SK-N-SH (cell line): ENCODE data around the gene ASIC2. TPM values are rescaled to one million over a fixed set of nuclear protein-coding genes. Genes with fewer than 3 reads are reported as not detected.
A peak's percentile ranks its signal among the peaks of the same experiment; 100 is the strongest.

ENCODE experiments used
- CTCF ChIA-PET: fragments of 300-600, 350-600 bp; formaldehyde crosslinking; extraction: SDS; loops from one replicate; lab custom pipeline; 2021; lab: Yijun Ruan, JAX
- POLR2A ChIA-PET: fragments of 350-600 bp; sonication (Branson Sonifier 250); formaldehyde crosslinking; extraction: SDS; loops from one replicate; lab custom pipeline; 2020; ENCODE audit warnings: antibody characterized with exemption, inconsistent platforms; lab: Yijun Ruan, JAX
- DNase-seq: peaks from one replicate; pipeline ENCODE4 v3.0.0; 2012
- H2AFZ ChIP-seq: fragments of 200-600 bp; sonication (generic); 2 replicates; pipeline ENCODE4 v1.8.1; 2016; ENCODE audit warnings: antibody characterized with exemption, mild to moderate bottlenecking, low read depth
- H3F3A ChIP-seq: fragments of 200-600 bp; sonication (generic); replicated peaks from 2 replicates; pipeline ENCODE3; 2016; ENCODE audit warnings: antibody characterized with exemption, mild to moderate bottlenecking; ENCODE audit not compliant: insufficient read depth
- H3K27ac ChIP-seq, 2 experiments: fragments of 200-500 bp in 1 of 2; fragments of 200-600 bp in 1 of 2; sonication (Bioruptor generic) in 1 of 2; sonication (generic), shearing (Covaris generic) in 1 of 2; 2 replicates each; pipeline versions ENCODE4 v1.5.1 to v1.6.1; 2014 to 2016; ENCODE audit warnings: low read depth in 2 of 2, inconsistent platforms in 1 of 2, low read length in 1 of 2, mild to moderate bottlenecking in 1 of 2, mixed read lengths in 1 of 2
- H3K27me3 ChIP-seq: fragments of 200-600 bp; sonication (generic), shearing (Covaris generic); 2 replicates; pipeline ENCODE4 v1.6.1; 2016; ENCODE audit warnings: mixed run types; ENCODE audit not compliant: insufficient read depth
- H3K36me3 ChIP-seq, 2 experiments: fragments of 200-500 bp in 1 of 2; fragments of 200-600 bp in 1 of 2; sonication (Bioruptor generic) in 1 of 2; sonication (generic) in 1 of 2; replicated peaks in 1 of 2; 2 replicates each; pipeline versions ENCODE3 to v1.5.1; 2014 to 2016; ENCODE audit warnings: low read length in 1 of 2, mild to moderate bottlenecking in 1 of 2; ENCODE audit not compliant: insufficient read depth in 2 of 2, control insufficient read depth in 1 of 2
- H3K4me1 ChIP-seq, 2 experiments: fragments of 200-500 bp in 1 of 2; fragments of 200-600 bp in 1 of 2; sonication (Bioruptor generic) in 1 of 2; sonication (generic), shearing (Covaris generic) in 1 of 2; 2 replicates each; pipeline versions ENCODE4 v1.5.1 to v1.6.1; 2014 to 2016; ENCODE audit warnings: low read depth in 1 of 2, low read length in 1 of 2, mixed run types in 1 of 2; ENCODE audit not compliant: insufficient read depth in 2 of 2, control insufficient read depth in 1 of 2
- H3K4me2 ChIP-seq: fragments of 200-600 bp; sonication (generic), shearing (Covaris generic); 2 replicates; pipeline ENCODE4 v1.6.1; 2017; ENCODE audit warnings: mixed run types
- H3K4me3 ChIP-seq, 2 experiments: fragments of 200-500 bp in 1 of 2; fragments of 200-600 bp in 1 of 2; sonication (Bioruptor generic) in 1 of 2; sonication (generic), shearing (Covaris generic) in 1 of 2; 2 replicates each; pipeline versions ENCODE4 v1.5.1 to v1.8.1; 2014 to 2016; ENCODE audit warnings: low read depth in 2 of 2, inconsistent platforms in 1 of 2, low read length in 1 of 2, mild to moderate bottlenecking in 1 of 2, mixed read lengths in 1 of 2, moderate library complexity in 1 of 2
- H3K79me2 ChIP-seq: fragments of 200-600 bp; sonication (generic); 2 replicates; pipeline ENCODE4 v1.8.1; 2017; ENCODE audit warnings: mild to moderate bottlenecking; ENCODE audit not compliant: insufficient read depth
- H3K9ac ChIP-seq: fragments of 200-600 bp; sonication (generic); 2 replicates; pipeline ENCODE4 v1.6.1; 2017; ENCODE audit warnings: mixed run types
- H3K9me2 ChIP-seq: fragments of 200-600 bp; sonication (generic); 2 replicates; pipeline ENCODE4 v1.6.1; 2017; ENCODE audit warnings: mixed run types
- H3K9me3 ChIP-seq: fragments of 200-600 bp; sonication (generic); 2 replicates; pipeline ENCODE4 v1.6.1; 2017; ENCODE audit warnings: mixed run types, mild to moderate bottlenecking, moderate library complexity
- H4K20me1 ChIP-seq: fragments of 200-600 bp; sonication (generic); 2 replicates; pipeline ENCODE4 v1.6.1; 2017; ENCODE audit warnings: mild to moderate bottlenecking, mixed run types; ENCODE audit not compliant: insufficient read depth
- CHD2 ChIP-seq: fragments of 150-350 bp; IDR thresholded peaks from 2 replicates; pipeline ENCODE4 v1.6.1; 2018; ENCODE audit warnings: low read length; ENCODE audit not compliant: partially characterized antibody
- ELF1 ChIP-seq: IDR thresholded peaks from 2 replicates; pipeline ENCODE4 v1.4.0; 2012
- EP300 ChIP-seq, 2 experiments: IDR thresholded peaks; 2 replicates each; pipeline versions ENCODE4 v1.4.0 to v1.6.1; 2012; ENCODE audit warnings: borderline replicate concordance in 1 of 2, low read depth in 1 of 2, low read length in 1 of 2
- EZH2phosphoT487 ChIP-seq: fragments of 200-600 bp; sonication (generic); IDR thresholded peaks from 2 replicates; pipeline ENCODE4 v1.6.1; 2017; ENCODE audit warnings: low read depth, mixed run types, mild to moderate bottlenecking, antibody characterized with exemption, moderate library complexity, borderline replicate concordance
- FOSL2 ChIP-seq: IDR thresholded peaks from 2 replicates; pipeline ENCODE4 v1.4.0; 2012; ENCODE audit warnings: low read depth, mild to moderate bottlenecking, moderate library complexity, borderline replicate concordance
- FOXM1 ChIP-seq: IDR thresholded peaks from 2 replicates; pipeline ENCODE4 v1.4.0; 2012; ENCODE audit warnings: low read depth, mild to moderate bottlenecking
- GATA2 ChIP-seq: sonication (generic); formaldehyde crosslinking; IDR thresholded peaks from 2 replicates; pipeline ENCODE4 v1.5.0; 2020; ENCODE audit warnings: mild to moderate bottlenecking, missing genetic modification reagents
- JUND ChIP-seq: IDR thresholded peaks from 2 replicates; pipeline ENCODE4 v1.4.0; 2012
- MEF2A ChIP-seq: IDR thresholded peaks from 2 replicates; pipeline ENCODE4 v1.4.0; 2012; ENCODE audit warnings: low read depth, borderline replicate concordance
- MXI1 ChIP-seq: IDR thresholded peaks from 2 replicates; pipeline ENCODE4 v1.6.1; 2012; ENCODE audit warnings: mild to moderate bottlenecking, low read depth, low read length, improper control_type of control experiment
- NRF1 ChIP-seq: IDR thresholded peaks from 2 replicates; pipeline ENCODE4 v1.6.1; 2012; ENCODE audit warnings: low read depth, mild to moderate bottlenecking, low read length
- POLR2AphosphoS5 ChIP-seq: IDR thresholded peaks from 2 replicates; pipeline ENCODE4 v1.6.1; 2012; ENCODE audit warnings: low read depth, low read length
- RAD21 ChIP-seq: IDR thresholded peaks from 2 replicates; pipeline ENCODE4 v1.6.1; 2012; ENCODE audit warnings: mild to moderate bottlenecking, low read length
- RCOR1 ChIP-seq: fragments of 150-350 bp; IDR thresholded peaks from 2 replicates; pipeline ENCODE4 v1.6.1; 2017; ENCODE audit warnings: antibody characterized with exemption, low read length
- SMC3 ChIP-seq: IDR thresholded peaks from 2 replicates; pipeline ENCODE4 v1.6.1; 2012; ENCODE audit warnings: low read depth, low read length, improper control_type of control experiment
- TAF1 ChIP-seq: IDR thresholded peaks from 2 replicates; pipeline ENCODE4 v1.6.1; 2012; ENCODE audit warnings: low read depth, mild to moderate bottlenecking, low read length, moderate library complexity, borderline replicate concordance
- TCF12 ChIP-seq: IDR thresholded peaks from 2 replicates; pipeline ENCODE4 v1.4.0; 2012
- TEAD4 ChIP-seq: IDR thresholded peaks from 2 replicates; pipeline ENCODE4 v1.4.0; 2012; ENCODE audit warnings: mild to moderate bottlenecking, borderline replicate concordance; ENCODE audit not compliant: insufficient read depth
- YY1 ChIP-seq: IDR thresholded peaks from 2 replicates; pipeline ENCODE4 v1.4.0; 2012; ENCODE audit warnings: low read depth, mild to moderate bottlenecking
- WGBS: methylation state at CpG from one replicate; pipeline ENCODE4 v1.1.6; 2017; ENCODE audit warnings: low lambda C conversion rate; 5-methylcytosine and 5-hydroxymethylcytosine counted together
- polyA plus RNA-seq, 3 experiments: library from polyadenylated mRNA; depleted of rRNA; stranded (reverse); fragments of >200 nt; gene quantifications; 2 replicates each; pipeline ENCODE4 v1.2.3, GENCODE V29; 2012
- TF ChIP-seq, protein P1 (sequence below): IDR thresholded peaks from 2 replicates; pipeline ENCODE4 v1.4.0; 2012; ENCODE audit warnings: low read depth, borderline replicate concordance
- TF ChIP-seq, protein P2 (sequence below): fragments of 150-350 bp; IDR thresholded peaks from 2 replicates; pipeline ENCODE4 v1.6.1; 2016; ENCODE audit warnings: mild to moderate bottlenecking, low read depth, low read length
- TF ChIP-seq, protein P3 (sequence below): fragments of 150-350 bp; IDR thresholded peaks from 2 replicates; pipeline ENCODE4 v1.6.1; 2017; ENCODE audit warnings: antibody characterized with exemption, low read length, low read depth, borderline replicate concordance
- TF ChIP-seq, protein P4 (sequence below): fragments of 200-600 bp; sonication (generic); IDR thresholded peaks from 2 replicates; pipeline ENCODE4 v1.6.1; 2017; ENCODE audit warnings: antibody characterized with exemption, mild to moderate bottlenecking, moderate library complexity

Gene ASIC2
- polyA plus RNA-seq, 1 of the 3 experiments (the other 2 are of a cell fraction): 0.08 TPM

DNA sequence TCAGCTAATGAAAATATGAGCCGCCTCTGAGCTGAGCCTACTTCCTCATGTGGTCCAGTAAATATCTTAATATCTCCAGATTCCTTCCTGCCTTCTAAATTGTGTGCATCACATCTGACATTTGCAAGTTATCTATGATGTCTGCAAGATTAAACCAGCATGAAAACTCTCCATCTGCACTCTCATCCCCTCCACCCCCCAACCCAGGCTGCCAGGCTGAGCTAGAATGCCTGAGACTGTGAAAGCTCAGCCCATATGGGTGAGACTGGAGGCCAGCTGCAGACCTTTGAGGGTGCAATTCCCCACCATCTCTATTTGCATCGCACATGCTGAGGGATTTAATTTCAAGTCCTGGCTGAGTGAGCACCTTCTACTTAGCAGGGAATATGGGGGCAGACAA is 82.8 kb downstream of the ASIC2 start:
- Histone ChIP-seq H3F3A (no peaks in the 10 kb centered on the region), H3K9ac (no peak overlapping the region), H4K20me1 (no peaks in the 10 kb centered on the region), H3K4me2 (no peak overlapping the region), H3K9me2 (no peaks in the 10 kb centered on the region), H3K27ac (no peak overlapping the region), H3K79me2 (no peaks in the 10 kb centered on the region), H3K4me3 (no peak overlapping the region), H3K36me3 (no peaks in the 10 kb centered on the region), H3K27me3 (peaks cover 6% of the 10 kb centered on the region; the same call in 1 of the 2 replicates), H3K9me3 (no peaks in the 10 kb centered on the region), H2AFZ (no peak overlapping the region), H3K4me1 (peaks cover 0 to 9% of the 10 kb centered on the region in 2 experiments; a peak in 1 of 4 replicates)
- TF ChIP-seq YY1 (no peak), TEAD4 (no peak), CHD2 (peak; percentile 28), MXI1 (no peak), JUND (no peak), FOXM1 (no peak), GATA2 (peak; percentile 80), TCF12 (no peak), FOSL2 (no peak), MEF2A (no peak), RAD21 (no peak), ELF1 (no peak), NRF1 (no peak), TAF1 (no peak), SMC3 (no peak), RCOR1 (peak; percentile 85), EP300 (IDR thresholded peaks at IDR 0.05; ENCODE audit: borderline replicate concordance in 1 of 2, low read depth in 1 of 2, low read length in 1 of 2) (peak in 1 of 2 experiments; percentile 69; a peak in 1 of 4 replicates), EZH2phosphoT487 (no peak), POLR2AphosphoS5 (no peak)
- TF ChIP-seq, protein P1, sequence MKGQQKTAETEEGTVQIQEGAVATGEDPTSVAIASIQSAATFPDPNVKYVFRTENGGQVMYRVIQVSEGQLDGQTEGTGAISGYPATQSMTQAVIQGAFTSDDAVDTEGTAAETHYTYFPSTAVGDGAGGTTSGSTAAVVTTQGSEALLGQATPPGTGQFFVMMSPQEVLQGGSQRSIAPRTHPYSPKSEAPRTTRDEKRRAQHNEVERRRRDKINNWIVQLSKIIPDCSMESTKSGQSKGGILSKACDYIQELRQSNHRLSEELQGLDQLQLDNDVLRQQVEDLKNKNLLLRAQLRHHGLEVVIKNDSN: no peak
- TF ChIP-seq, protein P2, sequence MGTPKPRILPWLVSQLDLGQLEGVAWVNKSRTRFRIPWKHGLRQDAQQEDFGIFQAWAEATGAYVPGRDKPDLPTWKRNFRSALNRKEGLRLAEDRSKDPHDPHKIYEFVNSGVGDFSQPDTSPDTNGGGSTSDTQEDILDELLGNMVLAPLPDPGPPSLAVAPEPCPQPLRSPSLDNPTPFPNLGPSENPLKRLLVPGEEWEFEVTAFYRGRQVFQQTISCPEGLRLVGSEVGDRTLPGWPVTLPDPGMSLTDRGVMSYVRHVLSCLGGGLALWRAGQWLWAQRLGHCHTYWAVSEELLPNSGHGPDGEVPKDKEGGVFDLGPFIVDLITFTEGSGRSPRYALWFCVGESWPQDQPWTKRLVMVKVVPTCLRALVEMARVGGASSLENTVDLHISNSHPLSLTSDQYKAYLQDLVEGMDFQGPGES: no peak
- TF ChIP-seq, protein P3, sequence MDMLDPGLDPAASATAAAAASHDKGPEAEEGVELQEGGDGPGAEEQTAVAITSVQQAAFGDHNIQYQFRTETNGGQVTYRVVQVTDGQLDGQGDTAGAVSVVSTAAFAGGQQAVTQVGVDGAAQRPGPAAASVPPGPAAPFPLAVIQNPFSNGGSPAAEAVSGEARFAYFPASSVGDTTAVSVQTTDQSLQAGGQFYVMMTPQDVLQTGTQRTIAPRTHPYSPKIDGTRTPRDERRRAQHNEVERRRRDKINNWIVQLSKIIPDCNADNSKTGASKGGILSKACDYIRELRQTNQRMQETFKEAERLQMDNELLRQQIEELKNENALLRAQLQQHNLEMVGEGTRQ: no peak
- TF ChIP-seq, protein P4, sequence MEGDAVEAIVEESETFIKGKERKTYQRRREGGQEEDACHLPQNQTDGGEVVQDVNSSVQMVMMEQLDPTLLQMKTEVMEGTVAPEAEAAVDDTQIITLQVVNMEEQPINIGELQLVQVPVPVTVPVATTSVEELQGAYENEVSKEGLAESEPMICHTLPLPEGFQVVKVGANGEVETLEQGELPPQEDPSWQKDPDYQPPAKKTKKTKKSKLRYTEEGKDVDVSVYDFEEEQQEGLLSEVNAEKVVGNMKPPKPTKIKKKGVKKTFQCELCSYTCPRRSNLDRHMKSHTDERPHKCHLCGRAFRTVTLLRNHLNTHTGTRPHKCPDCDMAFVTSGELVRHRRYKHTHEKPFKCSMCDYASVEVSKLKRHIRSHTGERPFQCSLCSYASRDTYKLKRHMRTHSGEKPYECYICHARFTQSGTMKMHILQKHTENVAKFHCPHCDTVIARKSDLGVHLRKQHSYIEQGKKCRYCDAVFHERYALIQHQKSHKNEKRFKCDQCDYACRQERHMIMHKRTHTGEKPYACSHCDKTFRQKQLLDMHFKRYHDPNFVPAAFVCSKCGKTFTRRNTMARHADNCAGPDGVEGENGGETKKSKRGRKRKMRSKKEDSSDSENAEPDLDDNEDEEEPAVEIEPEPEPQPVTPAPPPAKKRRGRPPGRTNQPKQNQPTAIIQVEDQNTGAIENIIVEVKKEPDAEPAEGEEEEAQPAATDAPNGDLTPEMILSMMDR: no peak
- peak; percentile 55 for DNase-seq
- 16% methylated on average over 2 of the region's 2 CpGs for WGBS
- POLR2A ChIA-PET: no interaction called here
- CTCF ChIA-PET: no interaction called here
